ENCODE data around the gene UBE2K.

The UBE2K gene

DNA sequence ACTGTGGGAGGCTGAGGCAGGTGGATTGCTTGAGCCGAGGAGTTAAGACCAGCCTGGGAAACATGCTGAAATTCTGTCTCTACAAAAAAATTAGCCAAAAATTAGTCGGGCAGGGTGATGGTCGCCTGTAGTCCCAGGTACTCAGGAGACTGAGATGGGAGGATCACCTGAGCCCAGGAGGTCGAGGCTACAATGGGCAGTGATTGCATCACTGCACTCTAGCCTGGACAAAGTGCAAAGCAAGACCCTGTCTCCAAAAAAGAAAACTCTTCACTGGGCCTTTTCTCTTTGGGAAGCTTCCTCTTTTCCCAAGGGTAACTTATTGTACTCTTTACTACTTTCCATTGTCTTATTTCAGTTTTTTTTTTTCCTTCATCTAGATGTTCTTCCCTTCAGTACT is 88.9 kb downstream of the UBE2K start:
- 0 out of 2 replicates have a peak, but pooled peaks have one; percentile 17 for TF ChIP-seq CEBPB (IDR thresholded peaks at IDR 0.05)
- no peak for TF ChIP-seq FOXM1 (IDR thresholded peaks at IDR 0.05; ENCODE audit: borderline replicate concordance, low read depth)

DNA sequence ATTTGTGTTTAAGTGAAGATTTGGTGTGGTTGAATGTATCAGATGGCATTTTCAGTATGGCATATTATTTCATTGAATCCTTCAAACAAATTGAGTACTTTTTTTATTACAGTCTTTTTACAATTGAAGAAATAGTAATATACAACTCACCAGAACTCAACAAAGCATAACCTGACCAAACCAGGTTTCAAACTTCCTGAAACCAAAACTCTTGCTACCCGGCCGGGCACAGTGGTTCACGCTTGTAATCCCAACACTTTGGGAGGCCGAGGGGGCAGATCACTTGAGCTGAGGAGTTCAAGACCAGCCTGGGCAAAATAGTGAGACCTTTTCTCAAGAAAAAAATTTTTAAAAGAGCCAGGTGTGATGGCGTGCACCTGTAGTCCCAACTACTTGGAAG is 94.2 kb downstream of the UBE2K start:
- TF ChIP-seq CEBPB (IDR thresholded peaks at IDR 0.05) (no peak), ZBTB7A (IDR thresholded peaks at IDR 0.05; ENCODE audit: low read depth) (no peak), YY1 (IDR thresholded peaks at IDR 0.05; ENCODE audit: low read depth) (no peak), EGR1 (IDR thresholded peaks at IDR 0.05) (no peak), RAD21 (IDR thresholded peaks at IDR 0.05; ENCODE audit: low read depth) (no peak), EP300 (IDR thresholded peaks at IDR 0.05; ENCODE audit: borderline replicate concordance) (no peak), FOXM1 (IDR thresholded peaks at IDR 0.05; ENCODE audit: borderline replicate concordance, low read depth) (no peak), TAF1 (IDR thresholded peaks at IDR 0.05; ENCODE audit: low read depth) (no peak), NFIC (IDR thresholded peaks at IDR 0.05) (no peak), TCF12 (IDR thresholded peaks at IDR 0.05; ENCODE audit: low read depth) (no peak), TEAD4 (IDR thresholded peaks at IDR 0.05) (no peak), CREB1 (IDR thresholded peaks at IDR 0.05; ENCODE audit: low read depth) (no peak)
- TF ChIP-seq, protein P1, sequence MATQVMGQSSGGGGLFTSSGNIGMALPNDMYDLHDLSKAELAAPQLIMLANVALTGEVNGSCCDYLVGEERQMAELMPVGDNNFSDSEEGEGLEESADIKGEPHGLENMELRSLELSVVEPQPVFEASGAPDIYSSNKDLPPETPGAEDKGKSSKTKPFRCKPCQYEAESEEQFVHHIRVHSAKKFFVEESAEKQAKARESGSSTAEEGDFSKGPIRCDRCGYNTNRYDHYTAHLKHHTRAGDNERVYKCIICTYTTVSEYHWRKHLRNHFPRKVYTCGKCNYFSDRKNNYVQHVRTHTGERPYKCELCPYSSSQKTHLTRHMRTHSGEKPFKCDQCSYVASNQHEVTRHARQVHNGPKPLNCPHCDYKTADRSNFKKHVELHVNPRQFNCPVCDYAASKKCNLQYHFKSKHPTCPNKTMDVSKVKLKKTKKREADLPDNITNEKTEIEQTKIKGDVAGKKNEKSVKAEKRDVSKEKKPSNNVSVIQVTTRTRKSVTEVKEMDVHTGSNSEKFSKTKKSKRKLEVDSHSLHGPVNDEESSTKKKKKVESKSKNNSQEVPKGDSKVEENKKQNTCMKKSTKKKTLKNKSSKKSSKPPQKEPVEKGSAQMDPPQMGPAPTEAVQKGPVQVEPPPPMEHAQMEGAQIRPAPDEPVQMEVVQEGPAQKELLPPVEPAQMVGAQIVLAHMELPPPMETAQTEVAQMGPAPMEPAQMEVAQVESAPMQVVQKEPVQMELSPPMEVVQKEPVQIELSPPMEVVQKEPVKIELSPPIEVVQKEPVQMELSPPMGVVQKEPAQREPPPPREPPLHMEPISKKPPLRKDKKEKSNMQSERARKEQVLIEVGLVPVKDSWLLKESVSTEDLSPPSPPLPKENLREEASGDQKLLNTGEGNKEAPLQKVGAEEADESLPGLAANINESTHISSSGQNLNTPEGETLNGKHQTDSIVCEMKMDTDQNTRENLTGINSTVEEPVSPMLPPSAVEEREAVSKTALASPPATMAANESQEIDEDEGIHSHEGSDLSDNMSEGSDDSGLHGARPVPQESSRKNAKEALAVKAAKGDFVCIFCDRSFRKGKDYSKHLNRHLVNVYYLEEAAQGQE (IDR thresholded peaks at IDR 0.05; ENCODE audit: low read depth), result no peak
- TF ChIP-seq, protein P2, sequence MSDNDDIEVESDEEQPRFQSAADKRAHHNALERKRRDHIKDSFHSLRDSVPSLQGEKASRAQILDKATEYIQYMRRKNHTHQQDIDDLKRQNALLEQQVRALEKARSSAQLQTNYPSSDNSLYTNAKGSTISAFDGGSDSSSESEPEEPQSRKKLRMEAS (IDR thresholded peaks at IDR 0.05), result no peak
- TF ChIP-seq, protein P3, sequence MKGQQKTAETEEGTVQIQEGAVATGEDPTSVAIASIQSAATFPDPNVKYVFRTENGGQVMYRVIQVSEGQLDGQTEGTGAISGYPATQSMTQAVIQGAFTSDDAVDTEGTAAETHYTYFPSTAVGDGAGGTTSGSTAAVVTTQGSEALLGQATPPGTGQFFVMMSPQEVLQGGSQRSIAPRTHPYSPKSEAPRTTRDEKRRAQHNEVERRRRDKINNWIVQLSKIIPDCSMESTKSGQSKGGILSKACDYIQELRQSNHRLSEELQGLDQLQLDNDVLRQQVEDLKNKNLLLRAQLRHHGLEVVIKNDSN (IDR thresholded peaks at IDR 0.05), result no peak

DNA sequence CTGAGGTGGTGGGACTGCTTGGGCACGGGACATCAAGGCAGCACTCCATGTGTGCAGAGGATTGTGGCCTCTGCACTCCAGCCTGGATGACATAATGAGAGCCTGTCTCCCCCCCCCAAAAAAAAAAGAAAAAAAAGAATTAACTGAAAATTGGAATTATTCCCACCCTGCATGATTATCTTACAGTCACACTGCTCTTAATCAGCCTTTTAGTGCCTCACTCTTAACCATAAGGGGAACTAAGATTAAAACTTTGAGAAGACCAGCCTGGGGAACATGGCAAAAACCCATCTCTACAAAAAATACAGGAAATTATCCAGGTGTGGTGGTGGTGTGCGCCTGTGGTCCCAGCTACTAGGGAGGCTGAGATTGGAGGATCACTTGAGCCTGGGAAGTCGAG is 94.6 kb downstream of the UBE2K start:
- TF ChIP-seq TEAD4 (IDR thresholded peaks at IDR 0.05) (no peak), EGR1 (IDR thresholded peaks at IDR 0.05) (no peak), CREB1 (IDR thresholded peaks at IDR 0.05; ENCODE audit: low read depth) (no peak), FOXM1 (IDR thresholded peaks at IDR 0.05; ENCODE audit: borderline replicate concordance, low read depth) (no peak), RAD21 (IDR thresholded peaks at IDR 0.05; ENCODE audit: low read depth) (no peak), TCF12 (IDR thresholded peaks at IDR 0.05; ENCODE audit: low read depth) (no peak), ZBTB7A (IDR thresholded peaks at IDR 0.05; ENCODE audit: low read depth) (no peak), YY1 (IDR thresholded peaks at IDR 0.05; ENCODE audit: low read depth) (no peak), CEBPB (IDR thresholded peaks at IDR 0.05) (no peak), EP300 (IDR thresholded peaks at IDR 0.05; ENCODE audit: borderline replicate concordance) (no peak), NFIC (IDR thresholded peaks at IDR 0.05) (no peak), TAF1 (IDR thresholded peaks at IDR 0.05; ENCODE audit: low read depth) (no peak)
- TF ChIP-seq, protein P2 (IDR thresholded peaks at IDR 0.05), result no peak
- TF ChIP-seq, protein P1 (IDR thresholded peaks at IDR 0.05; ENCODE audit: low read depth), result no peak
- TF ChIP-seq, protein P3 (IDR thresholded peaks at IDR 0.05), result no peak

DNA sequence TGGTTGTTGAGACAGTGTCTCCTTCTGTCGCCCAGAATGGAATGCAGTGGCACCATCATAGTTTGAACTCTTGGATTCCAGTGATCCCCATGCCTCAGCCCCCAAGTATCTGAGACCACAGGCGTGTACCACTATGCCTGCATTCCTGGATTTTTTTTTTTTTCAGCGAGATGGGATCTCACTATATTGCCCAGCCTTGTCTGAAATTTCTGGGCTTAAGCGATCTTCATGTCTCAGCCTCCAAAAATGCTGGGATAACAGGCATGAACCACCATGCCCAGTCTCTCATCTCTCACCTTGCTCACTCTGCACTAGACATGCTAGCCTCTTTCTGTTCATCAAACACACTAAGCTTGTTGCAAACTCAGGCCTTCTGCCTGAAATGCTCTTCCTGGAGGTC is 104.1 kb downstream of the UBE2K start:
- TF ChIP-seq TAF1 (IDR thresholded peaks at IDR 0.05; ENCODE audit: low read depth), result no peak
- TF ChIP-seq EGR1 (IDR thresholded peaks at IDR 0.05), result no peak
- no peak for TF ChIP-seq EP300 (IDR thresholded peaks at IDR 0.05; ENCODE audit: borderline replicate concordance)
- TF ChIP-seq, protein P3 (IDR thresholded peaks at IDR 0.05), result no peak
- no peak for TF ChIP-seq FOXM1 (IDR thresholded peaks at IDR 0.05; ENCODE audit: borderline replicate concordance, low read depth)
- no peak for TF ChIP-seq RAD21 (IDR thresholded peaks at IDR 0.05; ENCODE audit: low read depth)
- no peak for TF ChIP-seq NFIC (IDR thresholded peaks at IDR 0.05)
- TF ChIP-seq CEBPB (IDR thresholded peaks at IDR 0.05), result no peak
- no peak for TF ChIP-seq YY1 (IDR thresholded peaks at IDR 0.05; ENCODE audit: low read depth)
- TF ChIP-seq TCF12 (IDR thresholded peaks at IDR 0.05; ENCODE audit: low read depth), result no peak
- TF ChIP-seq CREB1 (IDR thresholded peaks at IDR 0.05; ENCODE audit: low read depth), result no peak
- no peak for TF ChIP-seq ZBTB7A (IDR thresholded peaks at IDR 0.05; ENCODE audit: low read depth)
- no peak for TF ChIP-seq TEAD4 (IDR thresholded peaks at IDR 0.05)
- TF ChIP-seq, protein P1 (IDR thresholded peaks at IDR 0.05; ENCODE audit: low read depth), result no peak
- TF ChIP-seq, protein P2 (IDR thresholded peaks at IDR 0.05), result no peak
